ENCODE data around the gene MTR.

DNA sequence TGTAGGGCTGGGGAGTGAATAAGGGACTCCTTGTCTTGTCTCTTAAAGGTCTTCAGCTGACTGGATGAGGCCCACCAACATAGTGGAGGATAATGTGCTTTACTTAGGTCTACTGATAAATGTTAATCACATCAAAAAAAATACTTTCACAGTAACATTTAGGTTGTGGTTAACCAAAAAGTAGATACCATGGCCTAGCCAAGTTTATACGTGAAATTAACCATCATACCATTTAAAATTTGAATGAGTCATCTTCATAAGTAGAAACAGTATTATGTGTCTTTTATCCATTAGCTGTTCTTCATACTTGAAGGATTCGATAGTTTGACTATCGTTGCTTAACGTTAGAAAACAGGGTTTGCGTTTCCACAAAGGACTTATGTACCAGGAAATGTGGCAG, 80.9 kb downstream of the MTR start:
- no peak for TF ChIP-seq CTCF (IDR thresholded peaks at IDR 0.05; ENCODE audit: low read depth, low read length)
- TF ChIP-seq EZH2phosphoT487 (IDR thresholded peaks at IDR 0.05; ENCODE audit: low read depth) = no peak
